VCaP (cell line): ENCODE data around the gene DIRAS1.

Experiments
- H3K27ac ChIP-seq: fragments of 450-650 bp; 2 replicates; pipeline ENCODE4 v1.5.1; 2017
- CTCF ChIP-seq: fragments of 450-650 bp; conservative IDR thresholded peaks from 2 replicates; pipeline ENCODE4 v1.5.1; 2017; ENCODE audit warnings: mild to moderate bottlenecking, moderate library complexity

The DIRAS1 gene

DNA sequence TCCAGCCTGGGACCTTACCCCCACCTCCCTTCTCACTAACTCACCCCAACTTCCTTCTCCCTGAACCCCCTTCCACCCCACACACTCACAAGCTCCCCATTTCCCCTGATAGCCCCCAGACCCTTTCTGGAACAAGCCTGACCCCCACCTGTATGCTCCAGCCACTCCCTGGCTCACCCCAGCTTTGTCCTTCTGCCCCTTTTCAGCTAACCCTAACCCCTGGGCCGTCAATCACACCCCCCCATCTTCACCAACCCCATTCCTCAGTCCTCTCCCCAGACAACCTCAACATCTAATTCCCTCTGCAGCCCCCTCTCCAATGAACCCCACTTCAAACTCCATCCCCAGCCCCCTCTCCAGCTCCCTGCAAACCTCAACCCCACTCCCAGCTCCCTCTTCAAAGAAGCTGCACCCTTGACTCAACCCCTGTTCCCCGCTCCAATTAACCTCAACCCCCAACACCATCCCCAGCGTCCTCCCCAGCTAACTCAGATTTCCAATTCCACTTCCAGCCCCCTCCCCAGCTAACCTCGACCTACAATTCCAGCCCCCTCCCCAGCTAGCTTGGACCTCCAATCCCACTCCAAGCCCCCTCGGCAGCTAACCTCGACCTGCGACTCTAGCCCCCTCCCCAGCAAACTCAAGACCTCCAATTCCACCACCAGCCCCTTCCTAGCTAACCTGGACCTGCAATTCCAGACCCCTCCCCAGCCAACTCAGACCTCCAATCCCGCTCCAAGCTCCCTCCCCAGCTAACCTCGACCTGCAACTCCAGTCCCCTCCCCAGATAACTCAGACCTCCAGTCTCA lies 19.6 kb downstream of the DIRAS1 start:
- TF ChIP-seq CTCF = no peak
- H3K27ac ChIP-seq = peak overlapping the region; percentile 51; the same call in 1 of the 2 replicates

DNA sequence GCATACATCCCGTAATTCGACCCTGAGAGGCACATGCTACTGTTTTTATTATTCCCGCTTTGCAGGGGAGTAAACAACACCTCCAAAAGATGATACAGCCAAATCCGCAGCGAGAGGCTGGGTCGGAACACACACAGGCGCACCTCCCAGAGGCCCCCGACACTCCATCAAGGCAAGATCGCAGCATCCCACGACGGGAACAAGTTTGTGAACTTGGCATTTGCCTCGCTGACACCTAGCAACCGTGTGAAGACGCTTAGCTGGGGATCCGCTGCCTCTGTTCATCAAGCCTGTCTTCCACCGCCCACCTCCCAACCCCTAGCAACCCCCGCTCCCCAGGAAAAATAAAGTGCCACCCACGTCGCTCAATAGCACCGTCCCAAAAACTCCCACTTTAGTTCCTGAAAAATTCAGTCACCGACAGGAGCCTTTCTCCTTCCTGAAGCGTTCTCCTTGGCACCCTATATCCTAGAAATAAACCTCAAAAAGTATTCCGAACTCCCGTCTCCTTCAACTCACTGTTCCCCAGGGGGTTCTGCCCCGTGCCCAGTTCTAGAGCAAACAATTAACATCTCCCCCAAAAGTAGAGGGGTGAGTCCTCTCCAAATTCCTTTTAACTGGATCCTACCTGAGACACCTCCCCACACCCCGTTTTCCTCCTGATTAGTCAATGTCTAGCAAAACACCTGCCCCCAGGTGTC lies 20.4 kb downstream of the DIRAS1 start:
- no peak overlapping the region for H3K27ac ChIP-seq
- TF ChIP-seq CTCF = no peak

DNA sequence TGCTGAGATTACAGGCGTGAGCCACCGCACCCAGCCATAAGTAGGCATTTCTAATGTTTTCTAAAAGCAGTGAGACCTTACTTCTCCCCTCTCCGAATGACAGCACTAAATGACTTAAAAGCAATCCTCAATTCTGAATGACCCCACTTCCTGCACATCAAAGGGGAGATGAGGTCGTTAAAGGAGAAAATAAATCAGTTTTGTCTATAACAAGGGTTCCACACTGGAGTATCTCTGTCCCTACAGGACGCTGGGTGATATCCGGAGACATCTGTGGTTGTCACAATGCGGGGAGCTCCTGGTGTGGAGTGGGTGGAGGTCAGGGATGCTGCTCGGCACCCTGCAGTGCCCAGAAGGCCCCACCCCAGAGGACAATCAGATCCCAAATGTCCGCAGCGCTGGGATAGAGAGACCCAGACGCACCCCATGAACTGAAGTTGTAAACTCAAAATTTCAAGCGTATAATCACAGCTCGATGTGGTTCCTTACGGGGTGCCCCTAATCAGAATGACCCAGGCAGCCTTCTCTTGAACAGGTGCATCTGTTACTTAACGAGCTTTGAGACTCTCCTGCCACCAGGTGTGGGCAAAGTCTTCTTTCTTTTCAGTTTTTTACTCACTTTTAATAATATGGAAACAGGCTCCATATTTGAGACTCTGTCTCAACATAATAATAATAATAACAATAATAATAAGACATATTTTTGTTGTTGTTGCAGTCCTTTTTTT lies 21.6 kb downstream of the DIRAS1 start:
- no peak overlapping the region for H3K27ac ChIP-seq
- no peak for TF ChIP-seq CTCF

GRCh38 chr19:2694196-2694595 lies 27.0 kb downstream of the DIRAS1 start:
- no peak for TF ChIP-seq CTCF
- H3K27ac ChIP-seq = no peak overlapping the region

DNA sequence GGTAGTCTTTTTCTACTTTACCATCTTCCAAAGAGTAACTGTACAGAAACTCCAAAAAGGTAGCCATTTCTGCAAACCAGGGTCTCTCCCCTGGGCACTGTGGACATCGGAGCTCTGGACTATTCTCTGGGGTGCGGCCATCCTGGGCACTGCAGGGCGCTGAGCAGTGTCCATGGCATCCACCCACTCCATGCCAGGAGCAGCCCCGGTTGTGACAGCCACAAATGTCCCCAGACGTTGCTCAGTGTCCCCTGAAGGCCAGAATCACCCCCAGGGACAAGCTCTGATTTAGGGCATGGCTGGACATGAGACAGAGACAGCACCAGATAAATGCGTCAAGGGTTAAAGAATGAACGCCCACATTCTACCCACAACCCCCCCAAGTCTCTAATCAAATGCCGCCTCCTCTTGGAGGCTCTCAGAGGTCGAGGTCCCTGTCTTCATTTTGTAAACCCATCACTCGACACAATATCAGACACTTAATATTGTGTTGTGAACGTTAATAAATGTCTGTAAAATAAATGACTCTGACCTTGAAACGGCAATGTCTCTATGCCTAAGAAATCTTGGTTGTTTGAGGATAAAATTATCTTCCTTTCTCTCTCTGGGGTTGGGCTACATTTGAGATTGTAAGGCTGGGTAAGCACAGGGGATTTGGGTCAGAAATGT lies 27.5 kb downstream of the DIRAS1 start:
- no peak for TF ChIP-seq CTCF
- no peak overlapping the region for H3K27ac ChIP-seq

DNA sequence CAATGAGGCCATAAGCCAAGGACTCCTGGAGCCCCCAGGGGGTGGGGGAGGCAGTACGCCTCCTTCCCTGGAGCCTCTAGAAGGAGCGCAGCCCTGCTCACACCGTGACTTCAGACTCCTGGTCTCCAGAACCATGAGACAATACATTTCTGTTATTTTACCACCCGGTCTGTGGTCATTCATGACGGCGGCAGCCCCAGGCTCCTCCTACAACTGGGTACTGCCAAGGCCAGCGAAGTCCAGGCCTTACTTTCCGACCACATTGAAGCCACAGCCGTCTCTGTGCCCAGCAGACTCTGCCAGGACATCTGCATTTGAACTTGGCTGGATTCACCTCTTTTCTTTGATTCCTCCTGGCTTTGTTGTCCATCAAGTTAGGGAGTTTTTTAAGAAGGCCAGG lies 29.2 kb downstream of the DIRAS1 start:
- H3K27ac ChIP-seq = no peak overlapping the region
- no peak for TF ChIP-seq CTCF

DNA sequence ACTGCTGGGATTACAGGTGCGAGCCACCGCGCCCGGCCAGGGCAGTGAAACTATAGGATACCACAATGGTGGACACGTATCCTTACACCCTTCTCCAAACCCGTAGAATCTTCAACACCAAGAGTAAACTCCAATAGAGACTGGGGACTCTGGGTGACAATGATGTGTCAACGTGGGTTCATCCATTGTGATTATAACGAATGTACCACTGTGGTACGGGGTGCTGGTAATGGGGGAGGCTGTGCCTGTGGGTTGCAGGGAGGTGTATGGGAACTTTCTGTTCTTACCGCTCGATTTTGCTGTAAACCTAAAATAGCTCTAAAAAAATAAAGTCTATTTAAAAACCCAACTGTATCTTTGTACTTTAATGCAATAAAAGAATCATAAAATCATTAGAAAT lies 30.3 kb downstream of the DIRAS1 start:
- no peak overlapping the region for H3K27ac ChIP-seq
- TF ChIP-seq CTCF = no peak
